AG20443 (cell line): ENCODE results near the gene PHF8.

ENCODE experiments used
- DNase-seq: peaks from one replicate; pipeline ENCODE4 v3.0.0; 2012; ENCODE audit warnings: low spot score, mixed read lengths

The PHF8 gene

GRCh38 chrX:54044126-54044876 lies at the start of gene PHF8:
Gene PHF8, minus strand, starts transcription at chrX:54044473. Its CDS starts 1,745 bp downstream, at chrX:54042728.
- peak; percentile 90 for DNase-seq

- DNase-seq, result no peak
Measured at GRCh38 chrX:54093571-54093970, 49.3 kb upstream of the PHF8 start.

GRCh38 chrX:54093159-54093558 lies 48.9 kb upstream of the PHF8 start:
- DNase-seq, result no peak

- DNase-seq, result no peak
Measured at GRCh38 chrX:54090880-54091279, 46.6 kb upstream of the PHF8 start.

GRCh38 chrX:54089191-54089590 lies 44.9 kb upstream of the PHF8 start:
- no peak for DNase-seq

- DNase-seq, result no peak
Measured at GRCh38 chrX:54087661-54088060, 43.4 kb upstream of the PHF8 start.

- DNase-seq, result no peak
Measured at GRCh38 chrX:54085666-54086065, 41.4 kb upstream of the PHF8 start.

GRCh38 chrX:54076903-54077302 lies 32.6 kb upstream of the PHF8 start:
- peak; percentile 14 for DNase-seq

- no peak for DNase-seq
Measured at GRCh38 chrX:54074826-54075225, 30.6 kb upstream of the PHF8 start.

- no peak for DNase-seq
Measured at GRCh38 chrX:54067766-54068165, 23.5 kb upstream of the PHF8 start.

- peak; percentile 64 for DNase-seq
Measured at GRCh38 chrX:54066841-54067240, 22.6 kb upstream of the PHF8 start.

GRCh38 chrX:54064564-54064963 lies 20.3 kb upstream of the PHF8 start:
- no peak for DNase-seq

- DNase-seq, result no peak
Measured at GRCh38 chrX:54063361-54063760, 19.1 kb upstream of the PHF8 start.

- DNase-seq, result no peak
Measured at GRCh38 chrX:54049801-54050200, 5.5 kb upstream of the PHF8 start.

GRCh38 chrX:54048412-54048811 lies 4.1 kb upstream of the PHF8 start:
- no peak for DNase-seq

GRCh38 chrX:54045563-54046228 lies 1.4 kb upstream of the PHF8 start:
- no peak for DNase-seq

GRCh38 chrX:54044877-54045338 lies 635 bp upstream of the PHF8 start:
- no peak for DNase-seq

- DNase-seq, result peak; percentile 37
Measured at GRCh38 chrX:54043541-54044125, 640 bp downstream of the PHF8 start.

- DNase-seq, result no peak
Measured at GRCh38 chrX:54043056-54043455, 1.2 kb downstream of the PHF8 start.

GRCh38 chrX:54042609-54043021 lies 1.7 kb downstream of the PHF8 start:
- DNase-seq, result peak; percentile 78

- DNase-seq, result no peak
Measured at GRCh38 chrX:54030329-54030728, 13.9 kb downstream of the PHF8 start.

- DNase-seq, result no peak
Measured at GRCh38 chrX:54029529-54030143, 14.6 kb downstream of the PHF8 start.

- DNase-seq, result no peak
Measured at GRCh38 chrX:54024350-54024749, 19.9 kb downstream of the PHF8 start.
